Mucosa of stomach (tissue), 1 donor: Measurements from ENCODE around the gene SHISA8.
"Not testable (repeated sequence)": the region's sequence is repeated elsewhere in the genome, so short reads cannot be mapped to it uniquely, and the experiment has no call there.

ENCODE experiments used
- H3K27me3 ChIP-seq: one replicate; pipeline ENCODE4 v1.7.0; 2013; ENCODE audit warnings: mild to moderate bottlenecking, low read length; ENCODE audit not compliant: control insufficient read depth, insufficient read depth
- H3K36me3 ChIP-seq: one replicate; pipeline ENCODE4 v1.7.0; 2013; ENCODE audit warnings: low read length; ENCODE audit not compliant: control insufficient read depth, insufficient read depth
- H3K4me1 ChIP-seq: one replicate; pipeline ENCODE4 v1.7.0; 2013; ENCODE audit warnings: mild to moderate bottlenecking, low read length; ENCODE audit not compliant: control insufficient read depth, insufficient read depth
- H3K4me3 ChIP-seq: one replicate; pipeline ENCODE4 v1.7.0; 2013; ENCODE audit warnings: low read length
- H3K9ac ChIP-seq: one replicate; pipeline ENCODE4 v1.7.0; 2013; ENCODE audit warnings: mild to moderate bottlenecking, low read length, moderate library complexity
- H3K9me3 ChIP-seq: one replicate; pipeline ENCODE4 v1.7.0; 2013; ENCODE audit warnings: mild to moderate bottlenecking, low read length, moderate library complexity; ENCODE audit not compliant: control insufficient read depth
- donor health status: Pancreatic carcinoma.

Gene SHISA8

DNA sequence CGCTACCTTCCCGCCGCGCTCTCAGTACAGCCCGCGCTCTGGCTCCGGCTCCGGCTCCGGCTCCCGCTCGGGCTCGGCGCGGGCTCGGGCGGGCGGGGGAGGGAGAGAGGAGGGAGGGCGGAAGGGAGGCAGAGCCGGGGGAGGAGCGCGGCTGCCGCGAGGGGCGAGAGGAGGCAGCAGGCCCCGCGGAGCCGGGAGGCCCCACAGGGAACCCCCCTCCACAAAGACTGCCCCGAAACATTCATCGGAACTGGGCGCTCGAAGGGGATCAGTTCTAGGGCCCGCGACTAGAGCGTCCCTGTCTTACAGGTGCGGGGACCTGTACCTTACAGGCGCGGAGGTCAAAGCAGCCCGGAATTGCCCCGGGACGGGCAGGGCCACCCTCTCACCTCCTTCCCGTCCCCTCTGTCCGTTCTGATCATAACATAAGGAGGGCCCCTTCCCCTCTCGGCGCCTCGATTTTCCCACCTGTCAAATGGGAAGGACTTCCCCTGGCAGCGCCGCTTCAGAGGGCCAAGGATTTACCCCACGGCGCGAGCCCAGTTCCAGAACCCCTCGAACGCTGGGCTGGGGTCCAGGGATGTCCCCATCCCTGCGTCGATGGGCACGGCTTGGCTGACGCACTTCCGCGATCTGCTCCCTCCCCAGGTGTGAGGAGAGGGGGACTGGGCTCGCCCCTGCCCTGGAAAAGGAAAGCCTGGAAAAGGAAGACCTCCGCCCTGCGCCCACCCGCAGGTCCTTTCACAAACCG, at the start of gene SHISA8:
Gene SHISA8, minus strand, starts transcription at position 40 of the 751 bp plus-strand sequence. CDS start 407 bp downstream, outside the sequence.
- no peak within 1 kb of the TSS for H3K9ac ChIP-seq
- H3K4me3 ChIP-seq: no peak within 1 kb of the TSS
- peaks cover 28% of the 10 kb centered on the region for H3K4me1 ChIP-seq
- peaks cover 84% of the 10 kb centered on the region for H3K27me3 ChIP-seq
- no peaks in the 10 kb centered on the region for H3K36me3 ChIP-seq
- H3K9me3 ChIP-seq: no peaks in the 10 kb centered on the region

DNA sequence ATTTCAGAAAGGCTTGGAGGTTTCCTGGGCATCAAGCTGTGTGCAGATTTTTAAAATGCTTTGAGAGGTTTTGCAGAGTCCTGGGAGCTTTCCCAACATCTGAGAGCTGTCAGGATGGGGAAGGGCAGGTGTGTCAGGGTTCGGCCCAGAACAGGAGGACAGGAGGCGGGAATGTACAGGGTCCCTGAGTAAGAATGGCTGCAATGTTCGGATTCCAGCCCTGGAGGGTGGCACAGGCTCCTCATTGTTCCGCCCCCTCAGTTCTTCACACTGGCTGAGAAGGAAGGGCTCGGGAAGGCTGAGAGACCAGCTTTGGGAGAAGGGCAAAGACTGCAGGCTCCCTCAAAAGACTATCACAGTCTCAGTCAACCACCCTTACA, 49.2 kb upstream of the SHISA8 start:
- Histone ChIP-seq H3K9me3 (no peaks in the 10 kb centered on the region), H3K4me3 (no peak overlapping the region), H3K4me1 (no peaks in the 10 kb centered on the region), H3K27me3 (peaks cover 4% of the 10 kb centered on the region), H3K36me3 (no peaks in the 10 kb centered on the region), H3K9ac (no peak overlapping the region)

DNA sequence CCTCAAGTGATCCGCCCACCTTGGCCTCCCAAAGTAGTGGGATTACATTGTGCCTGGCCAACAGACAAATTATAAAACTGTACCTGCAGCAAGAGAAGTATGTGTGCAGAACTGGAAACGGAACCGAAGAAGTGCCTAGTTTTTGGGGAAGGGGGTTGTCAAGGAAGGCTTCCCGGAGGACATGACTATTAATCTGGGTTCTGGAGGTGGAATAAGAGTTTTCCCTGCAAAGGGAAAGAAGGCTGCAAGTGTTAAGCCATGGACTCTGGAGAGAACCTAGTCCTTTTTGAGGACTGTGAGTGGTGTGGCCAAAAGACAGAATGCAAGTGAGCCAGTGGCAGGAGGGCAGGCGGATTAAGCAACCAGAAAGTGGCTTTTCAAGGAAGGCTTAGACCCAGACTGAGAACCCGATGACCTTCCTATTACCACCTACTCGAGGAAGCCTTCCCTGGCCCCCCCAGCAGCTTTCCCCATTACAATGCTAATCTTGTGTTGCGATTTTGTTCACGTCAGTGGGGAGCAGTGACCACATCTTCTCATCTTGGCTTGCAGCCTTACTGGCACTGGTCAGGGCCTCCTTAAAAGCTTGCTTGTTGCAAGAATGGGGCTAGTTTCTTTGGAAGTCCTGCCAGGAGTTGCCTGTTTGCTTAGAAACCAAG, 48.7 kb upstream of the SHISA8 start:
- H3K9ac ChIP-seq: no peak overlapping the region
- H3K4me3 ChIP-seq: no peak overlapping the region
- H3K4me1 ChIP-seq: no peaks in the 10 kb centered on the region
- H3K9me3 ChIP-seq: no peaks in the 10 kb centered on the region
- H3K27me3 ChIP-seq: peaks cover 1% of the 10 kb centered on the region
- no peaks in the 10 kb centered on the region for H3K36me3 ChIP-seq

DNA sequence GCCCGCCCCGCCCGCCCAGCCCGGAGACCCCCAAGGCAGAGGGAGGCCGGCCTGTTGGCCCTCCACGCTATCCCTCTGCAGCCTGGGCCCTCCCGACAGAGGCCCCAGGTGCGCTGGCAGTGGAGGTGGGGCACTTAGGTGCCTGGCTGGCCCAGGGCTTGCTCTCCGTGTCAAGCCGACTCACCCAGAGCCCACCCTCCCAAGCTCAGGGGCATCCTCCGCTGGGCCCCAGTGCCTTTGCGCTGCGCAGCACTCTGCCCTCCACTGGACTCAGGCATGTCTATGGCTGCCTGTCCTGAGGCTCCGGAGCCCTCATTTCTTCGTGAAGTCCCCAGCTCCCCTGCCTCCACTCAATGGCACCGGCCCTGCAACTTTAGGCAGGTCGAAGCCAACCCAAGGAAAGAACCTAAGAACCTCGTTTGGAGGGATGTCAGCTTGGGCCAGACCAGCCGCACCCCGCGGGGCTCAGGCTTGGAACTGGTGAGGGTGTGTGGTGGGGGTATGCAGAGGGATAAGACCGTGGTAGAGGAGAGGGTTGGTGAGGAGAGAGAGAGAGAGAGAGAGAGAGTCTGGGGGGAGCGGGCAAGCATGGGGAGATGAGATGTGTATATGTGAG, 43.2 kb upstream of the SHISA8 start:
- H3K9ac ChIP-seq: no peak overlapping the region
- H3K9me3 ChIP-seq: no peaks in the 10 kb centered on the region
- peaks cover 4% of the 10 kb centered on the region for H3K27me3 ChIP-seq
- no peaks in the 10 kb centered on the region for H3K4me1 ChIP-seq
- no peaks in the 10 kb centered on the region for H3K36me3 ChIP-seq
- no peak overlapping the region for H3K4me3 ChIP-seq

DNA sequence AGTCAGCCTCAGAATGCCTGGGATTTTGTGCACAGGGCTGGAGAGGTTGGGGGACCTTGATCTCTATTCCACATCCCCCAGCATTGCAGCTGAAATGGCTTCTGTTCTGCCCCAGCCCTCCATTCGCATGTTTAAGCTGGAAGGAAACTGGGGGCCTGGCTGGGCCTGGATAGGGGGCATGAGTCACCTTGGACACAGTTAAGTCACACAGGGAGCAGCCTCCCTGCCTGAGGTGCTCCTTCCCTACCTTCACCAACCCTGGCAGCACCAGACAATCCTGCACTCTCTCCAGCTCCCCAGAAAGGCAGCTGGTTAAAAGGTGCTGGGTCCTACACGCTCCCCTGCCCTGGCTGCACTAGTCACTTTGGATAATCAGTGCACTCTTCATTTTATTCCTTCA, 37.8 kb upstream of the SHISA8 start:
- Histone ChIP-seq H3K9ac (no peak overlapping the region), H3K4me1 (no peaks in the 10 kb centered on the region), H3K27me3 (no peaks in the 10 kb centered on the region), H3K4me3 (no peak overlapping the region), H3K36me3 (no peaks in the 10 kb centered on the region), H3K9me3 (no peaks in the 10 kb centered on the region)

DNA sequence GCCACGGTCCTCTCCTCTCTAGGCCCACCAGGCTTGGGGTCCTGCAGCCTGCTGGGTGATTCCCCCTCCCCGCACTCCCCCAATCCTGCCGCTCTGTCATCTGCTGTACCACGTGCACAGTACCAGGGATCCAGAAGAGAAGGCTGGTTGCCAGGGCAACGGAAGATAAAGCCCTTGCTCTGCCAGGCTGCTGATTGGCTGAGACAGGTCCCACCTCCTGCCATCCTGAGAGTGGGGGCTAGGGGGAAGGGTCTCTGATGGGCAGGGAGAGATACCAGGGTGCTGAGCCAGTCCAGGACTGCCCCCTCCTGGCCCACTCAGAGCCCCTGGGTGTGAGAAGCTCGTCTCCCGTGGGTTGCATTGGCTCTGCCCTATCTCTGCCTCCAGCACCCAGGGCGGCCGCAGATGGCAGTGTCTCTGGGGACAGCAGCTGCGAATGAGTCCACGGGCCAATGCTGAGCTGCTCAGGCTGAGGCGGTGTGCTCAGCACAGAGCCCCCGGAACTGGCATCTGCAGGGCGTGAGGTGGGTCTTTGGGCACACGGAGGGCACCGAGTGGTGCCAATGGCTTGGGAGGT, 37.1 kb upstream of the SHISA8 start, which contains the start of gene SMIM45:
Gene SMIM45, plus strand, starts transcription at position 253 of the 577 bp plus-strand sequence.
- Histone ChIP-seq H3K9me3 (no peaks in the 10 kb centered on the region), H3K9ac (no peak within 1 kb of the TSS), H3K27me3 (no peaks in the 10 kb centered on the region), H3K4me1 (peaks cover 7% of the 10 kb centered on the region), H3K4me3 (no peak within 1 kb of the TSS), H3K36me3 (no peaks in the 10 kb centered on the region)

DNA sequence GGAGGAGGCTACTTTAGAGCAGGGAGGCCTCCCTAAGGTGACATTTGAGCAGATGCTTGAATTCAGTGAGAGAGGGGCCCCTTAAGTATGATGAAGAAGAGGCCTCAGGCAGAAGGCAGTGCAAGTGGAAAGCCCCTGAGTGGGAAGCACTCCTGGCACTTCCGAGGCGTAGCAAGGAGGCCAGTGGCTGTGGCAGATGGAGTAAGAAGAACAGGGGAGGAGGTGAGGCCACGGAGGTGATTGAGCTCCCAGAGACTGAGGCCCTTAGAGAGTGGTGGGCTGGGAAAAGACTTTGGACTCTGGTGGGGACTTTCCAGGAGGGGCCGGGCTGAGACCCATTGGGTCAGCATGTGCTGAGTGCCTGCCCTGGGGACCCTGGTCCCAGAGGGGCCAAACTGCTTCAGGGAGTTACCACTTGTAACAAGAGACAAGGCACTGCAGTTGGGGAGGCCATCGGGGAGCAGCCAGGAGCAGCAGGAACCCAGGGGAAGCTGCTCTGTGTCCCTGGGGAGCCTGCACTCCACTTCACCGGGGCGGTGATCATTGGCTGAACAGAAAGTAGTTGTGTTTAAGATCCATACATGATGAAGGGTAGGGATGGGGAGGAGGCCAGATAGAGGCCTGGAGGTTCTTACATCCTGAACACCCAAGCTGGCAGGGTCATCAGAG, 34.6 kb upstream of the SHISA8 start:
- Histone ChIP-seq H3K9me3 (no peaks in the 10 kb centered on the region), H3K9ac (no peak overlapping the region), H3K27me3 (no peaks in the 10 kb centered on the region), H3K4me1 (peaks cover 18% of the 10 kb centered on the region), H3K36me3 (no peaks in the 10 kb centered on the region), H3K4me3 (no peak overlapping the region)

DNA sequence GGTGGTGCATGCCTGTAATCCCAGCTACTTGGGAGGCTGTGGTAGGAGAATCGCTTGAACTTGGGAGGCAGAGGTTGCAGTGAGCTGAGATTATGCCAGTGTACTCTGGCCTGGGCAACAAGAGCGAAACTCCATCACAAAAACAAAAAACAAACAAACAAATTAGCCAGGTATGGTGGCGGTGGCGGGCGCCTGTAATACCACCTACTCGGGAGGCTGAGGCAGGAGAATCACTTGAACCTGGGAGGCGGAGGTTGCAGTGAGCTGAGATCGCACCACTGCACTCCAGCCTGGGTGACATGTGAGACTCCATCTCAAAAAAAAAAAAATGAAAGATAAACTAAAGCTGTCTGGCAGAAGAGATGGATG, 34.0 kb upstream of the SHISA8 start:
- H3K9ac ChIP-seq, H3K4me3 ChIP-seq, H3K9me3 ChIP-seq, H3K27me3 ChIP-seq, H3K36me3 ChIP-seq: not testable (repeated sequence)
- peaks cover 23% of the 10 kb centered on the region for H3K4me1 ChIP-seq

DNA sequence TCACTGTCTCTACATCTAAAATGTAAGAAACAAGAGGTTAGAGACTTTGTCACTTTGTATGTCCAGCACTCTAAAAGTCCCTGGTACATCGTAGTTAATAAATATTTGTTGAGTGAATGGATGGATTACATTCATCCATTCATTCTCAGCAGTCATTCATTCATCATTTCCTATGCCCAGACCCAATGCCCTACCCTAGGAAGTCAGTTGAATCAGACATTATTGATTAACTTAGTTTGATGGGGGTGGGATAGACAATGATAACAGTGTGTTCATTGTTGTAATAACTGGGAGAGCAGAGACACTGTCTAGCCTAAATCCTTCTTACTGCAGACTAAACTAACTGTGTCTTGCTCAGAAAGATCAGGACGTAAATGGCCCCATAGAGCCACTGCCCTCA, 33.3 kb upstream of the SHISA8 start:
- Histone ChIP-seq H3K9ac (no peak overlapping the region), H3K4me3 (no peak overlapping the region), H3K9me3 (no peaks in the 10 kb centered on the region), H3K36me3 (no peaks in the 10 kb centered on the region), H3K4me1 (peaks cover 31% of the 10 kb centered on the region), H3K27me3 (no peaks in the 10 kb centered on the region)

DNA sequence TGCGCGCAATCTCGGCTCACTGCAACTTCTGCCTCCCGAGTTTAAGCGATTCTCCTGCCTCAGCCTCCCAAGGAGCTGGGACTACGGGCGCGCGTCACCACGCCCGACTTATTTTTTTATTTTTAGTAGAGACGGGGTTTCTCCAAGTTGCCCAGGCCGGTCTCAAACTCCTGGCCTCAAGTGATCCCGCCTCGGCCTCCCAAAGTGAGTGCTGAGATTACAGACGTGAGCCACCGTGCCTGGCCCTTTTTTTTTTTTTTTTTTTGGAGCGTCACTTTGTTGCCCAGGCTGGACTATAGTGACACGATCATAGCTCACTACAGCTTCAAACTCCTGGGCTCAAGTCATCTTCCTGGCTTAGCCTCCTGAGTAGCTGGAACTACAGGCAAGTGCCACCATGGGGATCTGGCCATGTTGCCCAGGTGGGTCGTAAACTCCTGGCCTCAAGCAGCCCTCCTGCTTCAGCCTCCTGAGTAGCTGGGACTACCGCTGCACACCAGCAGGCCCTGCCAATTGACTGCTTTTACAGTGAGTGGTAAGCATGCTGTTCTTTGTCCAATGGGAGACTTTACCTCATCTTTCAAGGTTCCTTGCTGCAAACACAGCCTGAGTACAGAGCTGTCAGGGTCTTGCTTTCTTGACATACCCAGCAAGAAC, 32.7 kb upstream of the SHISA8 start:
- Histone ChIP-seq H3K27me3 (no peaks in the 10 kb centered on the region), H3K4me1 (peaks cover 33% of the 10 kb centered on the region), H3K9me3 (no peaks in the 10 kb centered on the region), H3K36me3 (no peaks in the 10 kb centered on the region), H3K9ac (peak overlapping the region; percentile 75), H3K4me3 (peak overlapping the region; percentile 92)

DNA sequence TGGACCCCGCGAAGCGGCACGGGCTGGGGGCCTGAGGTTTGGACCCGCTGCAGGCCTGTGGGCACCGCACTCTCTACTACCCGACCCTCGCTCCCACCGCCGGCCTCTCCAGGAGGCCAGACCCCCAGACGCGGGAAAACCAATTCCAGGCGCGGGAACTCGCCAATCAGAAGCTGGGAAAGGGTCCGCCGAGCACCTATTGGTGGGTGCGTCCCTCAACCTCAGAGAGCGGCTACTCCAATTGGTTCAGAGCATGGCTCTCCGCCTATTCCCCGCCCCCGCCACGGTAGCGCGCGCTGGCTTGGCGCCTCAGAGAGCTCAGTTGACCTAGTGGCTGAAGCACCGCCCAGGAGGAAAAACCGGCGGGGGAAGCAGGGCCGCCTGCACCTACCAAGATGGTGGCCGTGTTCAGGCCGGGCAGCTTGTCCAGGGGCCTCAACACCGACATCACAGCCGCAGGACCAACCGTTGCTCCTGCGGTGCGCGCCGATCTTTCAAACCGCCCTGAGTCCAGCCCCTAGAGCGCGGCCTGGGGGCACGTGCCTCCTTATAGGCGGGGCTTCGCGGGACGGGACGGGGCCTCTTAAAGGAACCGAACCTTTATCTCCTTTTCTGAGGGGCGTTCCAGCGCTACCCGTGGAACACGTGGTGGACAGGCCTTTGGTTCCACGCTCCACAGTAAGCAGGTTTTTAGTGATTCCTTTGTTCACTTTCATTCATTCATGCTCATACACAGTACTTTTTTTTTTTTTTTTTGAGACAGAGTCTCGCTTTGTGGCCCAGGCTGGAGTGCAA, 32.0 kb upstream of the SHISA8 start, which contains the start of gene CENPM:
Gene CENPM, minus strand, starts transcription at position 524 of the 795 bp plus-strand sequence. Its CDS starts 76 bp downstream, at position 448.
- Histone ChIP-seq H3K27me3 (no peaks in the 10 kb centered on the region), H3K9ac (peak within 1 kb of the TSS; percentile 75), H3K36me3 (no peaks in the 10 kb centered on the region), H3K9me3 (no peaks in the 10 kb centered on the region), H3K4me1 (peaks cover 34% of the 10 kb centered on the region), H3K4me3 (peak within 1 kb of the TSS; percentile 92)
